NCI-H446 (cell line): Measurements from ENCODE around the gene CGAS.
"Not testable (repeated sequence)": the region's sequence is repeated elsewhere in the genome, so short reads cannot be mapped to it uniquely, and the experiment has no call there.

ENCODE experiments used
- DNase-seq, 2 experiments: peaks; one replicate each; lab custom pipeline; 2025; lab: John Stamatoyannopoulos, UW

The CGAS gene

DNA sequence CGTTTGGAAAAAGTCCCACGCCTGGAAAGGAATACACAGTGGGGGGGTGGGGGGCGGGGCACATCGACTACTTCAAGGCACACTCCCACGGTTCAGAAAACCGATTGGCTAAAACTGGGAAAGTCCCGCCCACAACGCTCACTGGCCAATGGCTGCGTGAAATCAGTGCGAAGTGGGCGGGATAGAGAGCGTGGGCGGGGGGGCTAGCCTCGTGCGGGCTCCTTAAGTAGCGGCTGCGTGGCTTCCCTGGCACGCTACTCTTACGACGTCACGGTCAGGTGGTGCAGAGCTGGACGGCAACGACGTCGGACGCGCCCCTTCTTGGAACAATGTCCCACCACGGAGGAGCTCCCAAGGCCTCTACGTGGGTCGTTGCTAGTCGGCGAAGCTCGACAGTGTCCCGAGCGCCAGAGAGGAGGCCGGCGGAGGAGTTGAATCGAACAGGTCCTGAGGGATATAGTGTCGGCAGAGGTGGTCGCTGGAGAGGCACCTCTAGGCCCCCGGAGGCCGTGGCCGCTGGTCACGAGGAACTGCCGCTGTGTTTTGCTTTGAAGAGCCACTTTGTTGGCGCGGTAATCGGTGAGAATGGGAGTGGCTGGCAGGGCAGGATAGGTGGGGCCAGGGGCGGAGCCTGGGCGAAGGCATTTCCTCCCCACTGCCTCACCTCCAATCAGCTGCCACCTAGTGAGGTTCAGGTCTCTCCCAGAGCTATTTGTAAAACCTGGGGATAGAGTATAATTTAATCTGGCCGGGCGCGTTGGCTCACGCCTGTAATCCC is 57.3 kb downstream of the CGAS start, which contains the start of gene DDX43:
TSS of gene DDX43 (plus strand) at position 252 of the 778 bp plus-strand sequence. CDS start at position 330, 78 bp downstream.
- DNase-seq: no peak

DNA sequence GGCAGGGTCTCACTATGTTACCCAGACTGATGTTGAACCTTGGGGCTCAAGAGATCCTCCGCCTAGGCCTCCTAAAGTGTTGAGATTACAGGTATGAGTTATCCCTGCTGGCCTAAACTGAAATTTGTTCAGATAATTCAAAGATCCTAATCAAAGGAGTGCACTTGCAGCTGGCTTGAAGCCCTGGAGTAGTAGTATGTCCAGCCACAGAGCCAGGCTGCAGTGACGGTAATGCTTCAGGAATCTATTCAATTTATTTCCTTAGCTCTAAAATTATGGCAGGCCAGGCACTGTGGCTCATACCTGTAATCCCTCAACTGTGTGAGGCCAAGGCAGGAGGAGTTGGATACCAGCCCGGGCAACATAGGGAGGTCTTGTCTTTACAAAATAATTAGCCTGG is 58.8 kb downstream of the CGAS start:
- no peak for DNase-seq

DNA sequence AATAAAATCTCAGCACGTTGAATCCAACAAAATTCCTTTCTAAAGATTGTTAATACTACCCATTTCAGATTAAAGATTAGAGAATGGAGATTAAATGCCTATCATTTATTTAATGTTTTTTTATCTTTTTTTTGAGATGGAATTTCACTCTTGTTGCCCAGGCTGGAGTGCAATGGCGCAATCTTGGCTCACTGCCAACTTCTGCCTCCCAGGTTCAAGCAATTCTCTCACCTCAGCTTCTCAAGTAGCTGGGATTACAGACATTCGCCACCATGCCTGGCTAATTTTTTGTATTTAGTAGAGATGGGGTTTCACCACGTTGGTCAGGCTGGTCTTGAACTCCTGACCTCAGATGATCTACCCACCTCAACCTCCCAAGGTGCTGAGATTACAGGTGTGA is 59.9 kb downstream of the CGAS start:
- not testable (repeated sequence) for DNase-seq

DNA sequence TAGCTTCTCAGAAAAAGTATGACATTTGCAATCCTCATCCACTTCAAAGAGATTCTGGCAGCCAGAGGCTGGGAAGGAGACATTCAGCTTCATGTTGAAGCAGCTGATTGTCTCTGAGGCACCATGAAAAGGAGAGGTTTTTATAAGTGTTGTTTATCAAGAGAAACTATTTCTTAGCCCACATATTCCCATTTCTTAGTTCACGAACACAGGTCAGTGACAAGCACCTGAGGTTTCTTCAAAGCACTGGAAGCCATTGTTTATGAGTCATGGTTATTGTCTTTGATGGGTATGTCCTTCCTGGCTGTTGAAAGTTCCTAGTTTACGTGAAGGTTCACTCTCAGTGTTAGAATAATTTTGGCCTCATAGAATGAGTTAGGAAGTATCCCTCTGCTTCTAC is 60.4 kb downstream of the CGAS start:
- DNase-seq: no peak

DNA sequence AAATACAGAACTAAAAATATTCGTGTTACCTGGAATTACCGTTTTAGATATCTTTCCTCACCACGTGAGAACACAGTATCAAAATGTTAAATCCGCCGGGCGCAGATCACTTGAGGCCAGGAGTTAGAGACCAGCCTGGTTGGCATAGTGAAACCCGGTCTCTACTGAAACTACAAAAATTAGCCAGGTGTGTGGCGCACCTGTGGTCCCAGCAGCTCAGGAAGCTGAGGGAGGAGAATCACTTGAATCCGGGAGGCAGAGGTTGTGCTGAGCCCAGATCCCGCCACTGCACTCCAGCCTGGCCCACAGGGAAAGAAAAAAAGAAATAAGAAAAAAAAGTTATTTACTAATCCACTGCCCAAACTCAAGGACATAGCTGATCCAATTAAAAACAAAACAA is 62.2 kb downstream of the CGAS start:
- no peak for DNase-seq

DNA sequence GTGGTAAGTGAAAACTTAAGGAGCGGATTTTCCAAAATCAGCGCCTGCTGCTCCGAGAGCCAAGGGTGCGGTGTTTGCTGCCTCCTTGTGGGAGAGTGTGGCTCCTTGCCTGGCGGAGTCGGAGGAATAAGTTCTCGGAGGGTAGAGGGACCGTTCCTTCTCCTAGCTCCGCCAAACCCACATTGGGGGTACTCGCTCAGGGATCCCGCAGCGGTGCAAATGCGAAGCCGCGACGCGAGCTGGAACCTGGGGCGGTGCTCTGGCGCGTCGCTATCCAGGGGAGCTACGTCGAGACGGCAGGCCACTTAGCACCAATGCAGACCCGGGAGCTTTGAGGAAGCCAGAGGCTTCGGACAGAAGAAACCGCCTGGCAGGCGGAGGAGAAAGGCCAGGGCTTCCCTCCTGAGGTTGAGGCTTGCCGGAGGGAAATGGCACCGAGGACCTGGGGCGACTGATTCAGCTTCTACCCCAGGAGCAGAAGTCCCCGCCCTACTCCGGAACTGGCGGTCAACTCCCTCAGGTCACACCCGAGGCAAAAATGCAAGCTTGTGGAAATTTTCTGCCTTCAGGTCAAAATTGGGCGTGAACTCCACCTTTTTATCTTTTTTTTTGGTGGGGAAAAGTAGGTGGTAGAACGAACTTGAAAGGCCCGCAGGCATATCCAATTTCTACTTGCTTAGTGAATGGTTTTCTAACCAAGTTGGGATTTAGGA is 63.1 kb downstream of the CGAS start:
- peak in 1 of 2 experiments; percentile 60 for DNase-seq

DNA sequence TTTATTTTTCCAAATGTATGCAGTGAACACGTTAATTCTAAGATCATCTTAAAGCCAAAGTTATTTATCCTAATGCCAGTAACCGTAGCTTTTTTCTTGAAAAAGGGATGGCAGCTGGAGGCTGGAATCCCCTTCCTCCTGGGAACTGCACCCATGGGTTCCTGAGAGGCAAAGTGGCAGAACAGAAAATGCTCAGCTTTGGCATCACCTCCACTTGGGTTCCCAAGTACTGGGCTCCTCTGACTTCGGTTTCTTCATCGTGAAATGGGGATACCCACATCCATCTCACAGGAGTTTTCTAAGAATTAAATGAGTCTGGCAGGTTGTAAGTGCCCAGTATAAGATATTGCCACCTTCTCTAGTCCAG is 63.7 kb downstream of the CGAS start:
- no peak for DNase-seq

DNA sequence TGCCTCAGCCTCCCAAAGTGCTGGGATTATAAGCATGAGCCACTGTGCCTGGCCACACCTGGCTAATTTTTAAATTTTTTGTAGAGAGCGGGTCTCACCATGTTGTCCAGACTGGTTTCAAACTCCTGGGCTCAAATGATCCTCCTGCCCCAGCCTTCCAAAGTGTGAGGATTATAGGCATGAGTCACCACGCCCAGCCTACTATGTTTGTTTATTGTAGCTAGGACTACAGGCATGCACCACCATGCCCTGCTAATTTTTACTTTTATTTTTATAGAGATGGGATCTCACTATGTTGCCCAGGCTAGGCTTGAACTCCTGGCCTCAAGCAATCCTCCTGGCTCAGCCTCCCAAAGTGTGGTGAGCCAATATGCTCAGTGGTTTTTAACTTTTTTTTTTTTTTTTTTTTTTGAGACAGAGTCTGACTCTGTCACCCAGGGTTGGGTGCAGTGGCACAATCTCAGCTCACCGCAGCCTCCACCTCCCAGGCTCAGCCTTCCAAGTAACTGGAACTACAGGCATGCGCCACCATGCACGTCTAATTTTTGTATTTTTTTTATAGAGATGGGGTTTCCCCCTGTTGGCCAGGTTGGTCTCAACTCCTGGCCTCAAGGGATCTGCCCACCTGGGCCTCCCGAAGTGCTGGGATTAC is 69.5 kb downstream of the CGAS start:
- DNase-seq: no peak

DNA sequence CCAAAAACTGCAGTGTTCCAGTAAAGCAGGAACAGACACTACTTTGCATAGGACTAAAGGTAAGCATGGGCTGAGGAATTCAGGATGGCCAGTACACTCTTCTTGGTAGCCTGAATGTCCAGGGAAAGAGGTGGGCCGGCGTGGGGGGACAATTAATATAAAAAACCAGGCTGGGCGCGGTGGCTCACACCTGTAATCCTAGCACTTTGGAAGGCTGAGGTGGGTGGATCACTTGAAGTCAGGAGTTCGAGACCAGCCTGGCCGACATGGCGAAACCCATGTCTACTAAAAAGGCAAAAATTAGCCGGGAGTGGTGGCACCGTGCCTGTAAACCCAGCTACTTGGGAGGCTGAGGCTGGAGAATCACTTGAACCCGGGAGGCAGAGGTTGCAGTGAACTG is 70.6 kb downstream of the CGAS start:
- DNase-seq: not testable (repeated sequence)

DNA sequence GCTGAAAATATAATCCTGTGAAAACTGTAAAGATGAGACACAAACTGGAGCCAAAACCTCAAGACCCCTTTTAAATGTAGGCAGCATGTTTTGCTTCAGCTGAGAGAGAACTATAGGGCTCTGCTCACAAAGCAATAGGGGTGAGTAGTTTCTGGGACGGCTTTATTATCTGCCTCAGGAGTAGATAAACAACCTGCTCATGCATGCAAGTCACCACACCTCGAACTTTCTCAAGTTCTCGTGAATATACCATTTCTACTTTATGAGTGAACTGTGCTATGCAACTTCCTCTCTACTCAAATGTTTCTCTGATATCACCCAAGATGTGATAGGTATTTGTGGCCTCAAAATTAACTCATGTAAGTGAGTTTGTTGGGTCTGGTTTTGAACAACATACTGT is 74.9 kb downstream of the CGAS start:
- no peak for DNase-seq

DNA sequence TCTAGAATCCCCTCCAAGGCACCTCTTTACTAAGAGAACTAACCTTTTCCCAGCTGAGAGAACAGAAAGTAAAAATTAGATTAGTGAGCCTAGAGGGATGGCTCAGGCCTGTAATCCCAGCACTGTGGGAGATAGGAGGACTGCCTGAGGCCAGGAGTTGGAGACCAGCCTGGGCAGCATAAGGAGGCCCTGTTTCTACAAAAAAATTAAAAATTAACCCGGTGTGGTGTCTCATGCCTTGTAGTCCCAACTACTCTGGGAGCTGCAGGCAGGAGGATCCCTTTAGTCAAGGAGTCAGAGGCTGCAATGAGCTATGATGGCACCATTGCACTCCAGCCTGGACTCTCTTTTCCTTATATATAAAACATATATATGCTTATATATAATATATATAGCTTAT is 76.9 kb downstream of the CGAS start:
- no peak for DNase-seq
